ENCODE measurements around the gene MEGF6. TPM values are rescaled to one million over a fixed set of nuclear protein-coding genes. Genes with fewer than 3 reads are reported as not detected.
A peak's percentile ranks its signal among the peaks of the same experiment; 100 is the strongest.

Gene MEGF6
- total RNA-seq, 6 experiments from 2014 or later: 20.3 to 39.2 (median 23.0) TPM

GRCh38 chr1:3506041-3506440, 105.3 kb downstream of the MEGF6 start:
- Mint-ChIP-seq H3K27me3 (ENCODE audit: insufficient read depth) (peaks cover 1% of the 10 kb centered on the region; the same call in 1 of the 2 replicates), H3K4me1 (ENCODE audit: low read depth) (peaks cover 18% of the 10 kb centered on the region), H3K27ac (no peak overlapping the region), H3K4me3 (no peak overlapping the region), H3K36me3 (ENCODE audit: low read depth) (no peaks in the 10 kb centered on the region), H3K9me3 (no peaks in the 10 kb centered on the region)
- TF ChIP-seq, protein P1, sequence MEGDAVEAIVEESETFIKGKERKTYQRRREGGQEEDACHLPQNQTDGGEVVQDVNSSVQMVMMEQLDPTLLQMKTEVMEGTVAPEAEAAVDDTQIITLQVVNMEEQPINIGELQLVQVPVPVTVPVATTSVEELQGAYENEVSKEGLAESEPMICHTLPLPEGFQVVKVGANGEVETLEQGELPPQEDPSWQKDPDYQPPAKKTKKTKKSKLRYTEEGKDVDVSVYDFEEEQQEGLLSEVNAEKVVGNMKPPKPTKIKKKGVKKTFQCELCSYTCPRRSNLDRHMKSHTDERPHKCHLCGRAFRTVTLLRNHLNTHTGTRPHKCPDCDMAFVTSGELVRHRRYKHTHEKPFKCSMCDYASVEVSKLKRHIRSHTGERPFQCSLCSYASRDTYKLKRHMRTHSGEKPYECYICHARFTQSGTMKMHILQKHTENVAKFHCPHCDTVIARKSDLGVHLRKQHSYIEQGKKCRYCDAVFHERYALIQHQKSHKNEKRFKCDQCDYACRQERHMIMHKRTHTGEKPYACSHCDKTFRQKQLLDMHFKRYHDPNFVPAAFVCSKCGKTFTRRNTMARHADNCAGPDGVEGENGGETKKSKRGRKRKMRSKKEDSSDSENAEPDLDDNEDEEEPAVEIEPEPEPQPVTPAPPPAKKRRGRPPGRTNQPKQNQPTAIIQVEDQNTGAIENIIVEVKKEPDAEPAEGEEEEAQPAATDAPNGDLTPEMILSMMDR (IDR thresholded peaks at IDR 0.05): no peak
- DNase-seq: no peak

- Mint-ChIP-seq H3K27me3 (ENCODE audit: insufficient read depth) (peaks cover 1% of the 10 kb centered on the region; the same call in 1 of the 2 replicates), H3K27ac (peak overlapping the region; percentile 98), H3K9me3 (no peaks in the 10 kb centered on the region), H3K36me3 (ENCODE audit: low read depth) (no peaks in the 10 kb centered on the region), H3K4me1 (ENCODE audit: low read depth) (peaks cover 18% of the 10 kb centered on the region), H3K4me3 (no peak overlapping the region)
- no peak for DNase-seq
- TF ChIP-seq, protein P1 (IDR thresholded peaks at IDR 0.05): no peak
These were observed 106.1 kb downstream of the MEGF6 start for GRCh38 chr1:3505161-3505560.

DNA sequence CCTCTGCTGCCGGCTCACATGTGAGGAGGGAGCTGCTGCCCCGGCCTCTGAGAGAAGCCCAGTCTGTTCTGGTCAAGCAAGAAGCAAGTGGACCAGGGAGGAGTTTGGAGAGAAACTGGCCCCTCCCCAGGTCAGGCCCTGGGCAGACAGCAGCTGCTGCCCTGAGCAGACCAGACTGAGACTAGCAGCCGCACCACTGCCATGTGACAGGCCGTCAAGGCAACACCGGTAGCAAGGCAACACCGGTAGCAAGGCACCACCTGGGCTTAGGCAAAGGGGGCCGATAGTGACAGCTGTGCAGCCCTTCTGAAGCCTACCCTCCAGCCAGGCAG, 106.5 kb downstream of the MEGF6 start:
- no peak for DNase-seq
- peak overlapping the region; percentile 98 for H3K27ac Mint-ChIP-seq
- H3K27me3 Mint-ChIP-seq (ENCODE audit: insufficient read depth): peaks cover 1% of the 10 kb centered on the region; the same call in 1 of the 2 replicates
- no peaks in the 10 kb centered on the region for H3K9me3 Mint-ChIP-seq
- H3K36me3 Mint-ChIP-seq (ENCODE audit: low read depth): no peaks in the 10 kb centered on the region
- TF ChIP-seq, protein P1 (IDR thresholded peaks at IDR 0.05): no peak
- H3K4me1 Mint-ChIP-seq (ENCODE audit: low read depth): peaks cover 18% of the 10 kb centered on the region
- peak overlapping the region; percentile 53; the same call in 1 of the 2 replicates for H3K4me3 Mint-ChIP-seq

- Mint-ChIP-seq H3K27ac (peak overlapping the region; percentile 98), H3K4me3 (peak overlapping the region; percentile 53), H3K9me3 (no peaks in the 10 kb centered on the region), H3K36me3 (ENCODE audit: low read depth) (no peaks in the 10 kb centered on the region), H3K27me3 (ENCODE audit: insufficient read depth) (peaks cover 1% of the 10 kb centered on the region; the same call in 1 of the 2 replicates), H3K4me1 (ENCODE audit: low read depth) (peaks cover 18% of the 10 kb centered on the region)
- TF ChIP-seq, protein P1 (IDR thresholded peaks at IDR 0.05): no peak
- peak; percentile 97 for DNase-seq
These were observed 107.0 kb downstream of the MEGF6 start for GRCh38 chr1:3504151-3504821.

GRCh38 chr1:3503525-3503886, 107.8 kb downstream of the MEGF6 start:
- H3K4me1 Mint-ChIP-seq (ENCODE audit: low read depth): peaks cover 18% of the 10 kb centered on the region
- TF ChIP-seq, protein P1 (IDR thresholded peaks at IDR 0.05): no peak
- H3K9me3 Mint-ChIP-seq: no peaks in the 10 kb centered on the region
- H3K4me3 Mint-ChIP-seq: no peak overlapping the region
- H3K36me3 Mint-ChIP-seq (ENCODE audit: low read depth): no peaks in the 10 kb centered on the region
- no peak for DNase-seq
- H3K27ac Mint-ChIP-seq: peak overlapping the region; percentile 98
- peaks cover 1% of the 10 kb centered on the region; the same call in 1 of the 2 replicates for H3K27me3 Mint-ChIP-seq (ENCODE audit: insufficient read depth)

Data from HFFc6 (cell line).